Fibroblast of skin of left quadriceps (primary cell): ENCODE data around the gene EIPR1.
A peak's percentile ranks its signal among the peaks of the same experiment; 100 is the strongest.

ENCODE experiments used
- DNase-seq, 2 experiments: peaks; one replicate each; pipeline ENCODE4 v3.0.0-alpha.2; 2013; ENCODE audit warnings: low read depth in 2 of 2

Gene EIPR1

GRCh38 chr2:3176869-3177255, 200.8 kb downstream of the EIPR1 start:
- no peak for DNase-seq

DNA sequence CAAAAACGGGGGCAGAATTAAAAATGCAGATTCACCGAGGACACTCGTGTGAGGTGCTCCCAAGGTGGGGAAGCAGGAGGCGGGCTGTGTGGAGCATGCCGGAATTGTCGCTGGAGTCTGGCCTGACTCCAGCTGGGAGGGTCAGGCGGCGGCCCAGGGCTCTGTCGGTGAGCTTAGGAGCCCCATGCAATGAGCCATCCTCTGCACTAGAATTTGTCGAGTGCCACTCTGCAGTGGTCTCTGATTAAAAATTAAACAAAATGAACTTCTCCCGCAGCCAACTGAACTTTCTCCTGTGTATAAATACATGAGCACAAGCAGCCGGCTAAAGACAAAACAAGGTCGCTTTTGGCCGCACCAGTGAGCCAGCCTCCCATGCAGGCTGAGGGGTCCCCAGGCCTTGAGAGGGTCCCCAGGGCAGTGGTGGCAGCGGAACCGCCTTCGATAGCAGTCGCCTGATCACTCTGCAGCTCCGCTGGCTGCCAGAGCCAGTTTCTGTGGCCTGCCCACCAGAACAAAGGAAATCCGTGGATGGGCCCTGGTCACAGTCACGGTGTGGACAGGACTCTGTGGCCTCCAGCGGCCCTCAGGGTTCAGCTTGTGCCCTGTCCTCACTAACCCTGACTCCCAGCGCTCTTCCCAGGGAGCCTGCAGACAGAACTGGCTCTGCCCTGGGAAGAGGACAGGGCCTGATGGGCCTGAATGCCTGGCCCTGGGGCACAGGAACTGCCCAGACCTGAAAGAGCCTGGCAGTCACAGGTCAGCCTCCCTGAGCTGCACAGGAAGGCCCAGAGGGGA, 201.3 kb downstream of the EIPR1 start:
- no peak for DNase-seq

DNA sequence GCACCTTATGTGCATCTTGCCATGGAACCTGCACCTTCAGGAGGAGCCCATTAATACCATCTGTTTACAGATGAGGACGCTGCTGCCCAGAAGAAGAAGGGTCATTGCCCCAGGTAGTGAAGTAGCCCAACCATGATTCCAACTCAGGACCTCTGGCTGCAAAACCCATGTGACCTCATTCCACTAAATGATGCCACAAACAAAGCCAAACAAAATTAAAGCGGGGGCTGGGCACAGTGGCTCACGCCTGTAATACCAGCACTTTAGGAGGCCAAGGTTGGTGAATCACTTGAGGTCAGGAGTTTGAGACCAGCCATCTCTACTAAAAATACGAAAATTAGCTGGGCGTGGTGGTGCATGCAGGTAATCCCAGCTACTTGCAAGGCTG, 202.1 kb downstream of the EIPR1 start:
- DNase-seq: no peak

GRCh38 chr2:3174626-3175567, 202.7 kb downstream of the EIPR1 start:
- no peak for DNase-seq

DNA sequence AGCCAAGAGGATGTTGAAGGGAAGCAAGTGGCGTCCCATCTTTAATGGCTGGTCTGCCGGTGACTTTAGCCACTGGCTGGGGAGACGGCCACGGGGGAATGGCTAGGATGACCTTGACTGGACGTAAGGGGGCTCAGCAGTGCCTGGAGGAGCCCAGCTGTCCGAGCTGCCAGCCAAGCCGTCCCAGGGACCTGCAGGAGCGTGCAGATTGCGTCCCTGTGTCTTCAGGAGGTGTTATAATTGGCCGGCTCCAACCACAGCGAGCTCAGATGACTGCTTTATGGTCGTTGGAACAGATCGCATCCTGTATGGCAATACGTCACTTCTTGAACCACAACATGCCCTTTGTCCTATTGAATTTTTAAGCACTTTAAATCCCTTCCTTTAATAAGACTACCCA, 204.6 kb downstream of the EIPR1 start:
- no peak for DNase-seq

GRCh38 chr2:3172265-3172935, 205.2 kb downstream of the EIPR1 start:
- DNase-seq: no peak

- no peak for DNase-seq
Observed at GRCh38 chr2:3171564-3172264, 205.9 kb downstream of the EIPR1 start.

GRCh38 chr2:3170792-3171455, 206.7 kb downstream of the EIPR1 start:
- no peak for DNase-seq

DNA sequence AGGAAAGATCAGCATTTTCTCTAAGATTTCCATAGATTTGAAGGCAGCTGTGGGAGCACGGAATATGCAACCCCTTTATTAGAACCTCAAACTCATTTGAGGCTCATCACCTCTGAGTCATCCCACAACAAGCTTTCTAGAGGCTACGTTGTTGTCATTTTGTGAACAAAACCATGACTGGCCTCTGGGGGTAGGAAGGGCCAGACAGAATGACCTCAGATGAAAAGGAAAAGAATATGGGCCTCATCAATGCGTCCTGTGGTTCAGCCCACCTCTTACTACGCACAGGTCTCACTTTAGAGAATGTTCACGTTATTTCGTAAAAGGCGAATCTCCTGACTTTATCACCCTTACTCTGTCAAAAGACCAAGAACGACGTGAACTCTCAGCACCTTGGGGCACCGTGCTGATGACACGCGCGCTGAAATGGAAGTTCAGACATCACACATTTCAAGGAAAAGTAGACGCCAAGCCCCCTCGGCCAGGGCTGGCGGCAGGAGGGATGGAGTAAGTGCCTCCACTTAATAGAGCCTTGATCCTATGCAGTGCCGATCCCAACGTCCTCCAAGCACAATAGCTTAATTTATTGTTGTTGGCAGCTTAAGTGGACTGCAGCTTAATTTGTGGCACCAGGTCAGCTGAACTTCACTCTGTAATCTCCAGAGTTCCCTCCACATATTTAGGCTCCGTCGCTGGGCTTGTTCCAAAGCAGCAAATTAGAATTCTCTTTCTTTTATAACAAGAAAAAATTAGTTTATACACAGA, 208.3 kb downstream of the EIPR1 start:
- peak; percentile 11 to 14 for DNase-seq

- peak; percentile 25 for DNase-seq
Observed at GRCh38 chr2:3168230-3168891, 209.3 kb downstream of the EIPR1 start.

DNA sequence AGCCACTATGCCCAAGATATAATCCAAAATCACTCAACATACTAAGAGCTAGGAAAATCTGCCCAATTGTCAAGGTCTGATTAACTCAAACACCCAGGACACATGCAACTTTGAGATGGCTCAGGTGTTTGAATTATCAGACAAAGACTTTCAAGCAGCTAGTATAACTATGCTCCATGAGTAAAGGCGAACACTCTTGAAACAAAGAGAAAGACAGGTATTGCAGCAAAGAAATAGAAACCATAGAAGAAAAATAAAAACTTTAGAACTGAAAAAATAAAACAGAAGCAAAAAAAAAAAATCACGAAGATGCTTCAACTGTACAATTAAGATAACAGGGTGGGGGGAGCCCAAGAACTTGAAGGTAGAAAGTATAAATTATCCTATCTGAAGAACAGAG, 214.2 kb downstream of the EIPR1 start:
- no peak for DNase-seq

- DNase-seq: no peak
Observed at GRCh38 chr2:3162442-3163077, 215.1 kb downstream of the EIPR1 start.

- no peak for DNase-seq
Observed at GRCh38 chr2:3160751-3161330, 216.8 kb downstream of the EIPR1 start.

DNA sequence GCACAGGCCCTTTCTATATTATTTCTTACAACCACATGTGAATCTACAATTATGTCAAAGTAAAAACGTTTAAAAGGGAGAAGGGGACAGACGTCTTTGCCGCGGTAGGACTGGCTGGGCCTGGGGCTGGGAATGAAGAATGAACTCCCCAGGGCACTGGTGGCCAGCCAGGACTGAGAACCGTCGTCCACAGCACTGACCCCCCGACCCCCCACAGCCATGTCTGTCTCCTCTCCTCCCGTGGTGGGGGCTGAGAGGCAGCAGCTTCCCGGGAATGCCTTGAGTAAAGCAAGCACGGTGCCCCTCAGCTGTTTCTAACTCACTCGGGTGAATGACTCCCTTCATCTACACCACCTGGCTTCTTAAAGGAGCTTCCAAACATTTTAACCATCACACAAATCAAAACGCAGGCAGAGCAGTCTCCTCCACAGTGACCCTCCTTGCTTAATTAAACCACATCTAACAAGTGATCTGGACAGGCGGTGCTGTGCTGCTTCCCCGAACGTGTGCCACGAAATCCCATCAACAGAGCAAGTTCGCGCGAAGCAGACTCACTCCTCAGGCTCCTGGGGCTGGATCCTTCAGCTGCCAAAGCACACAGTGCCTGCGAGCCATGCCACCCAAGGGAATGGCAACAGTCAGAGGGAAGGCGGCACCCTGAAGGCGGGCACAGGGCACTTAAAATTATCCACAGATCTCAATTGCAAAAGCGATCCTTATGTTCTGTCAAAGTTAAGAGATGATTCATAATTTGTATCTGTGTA, 217.7 kb downstream of the EIPR1 start:
- DNase-seq: no peak

DNA sequence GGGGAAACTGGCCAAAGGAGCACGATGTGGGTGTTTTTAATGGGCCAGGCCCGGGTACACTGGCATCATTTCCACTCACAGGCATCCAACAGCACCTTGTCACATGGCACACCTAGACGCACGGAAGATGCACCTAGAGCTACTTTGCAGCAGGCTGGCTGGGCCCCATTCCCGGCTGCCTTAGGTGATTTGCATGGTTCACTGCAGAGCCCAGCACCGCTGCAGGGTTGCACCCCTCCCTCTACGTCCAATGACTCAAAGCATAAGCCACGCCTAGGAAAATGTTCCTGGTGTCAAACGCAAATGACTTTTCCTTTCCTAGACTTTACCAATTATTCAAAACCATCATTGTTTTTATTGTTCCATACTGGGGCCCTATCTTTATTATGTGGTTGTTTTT, 222.9 kb downstream of the EIPR1 start:
- DNase-seq: no peak

DNA sequence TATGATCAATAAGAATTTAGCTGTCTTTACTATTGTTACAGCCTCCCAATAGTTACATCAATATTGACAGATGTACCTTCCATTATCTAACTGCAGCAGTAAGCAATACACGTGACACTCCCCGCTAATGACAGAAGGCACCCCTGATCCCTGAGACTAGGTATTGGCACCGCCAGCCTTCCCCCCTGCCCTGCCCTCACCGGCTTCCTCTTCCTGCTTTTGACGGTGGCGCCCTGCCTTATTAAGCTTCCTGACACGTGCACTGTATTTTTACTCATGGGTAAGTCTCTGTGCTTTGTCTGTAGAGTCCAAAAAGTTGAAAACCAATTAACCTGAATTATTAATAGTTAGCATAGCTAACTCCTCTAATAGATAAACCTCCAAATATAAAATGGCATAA, 223.5 kb downstream of the EIPR1 start:
- DNase-seq: no peak

DNA sequence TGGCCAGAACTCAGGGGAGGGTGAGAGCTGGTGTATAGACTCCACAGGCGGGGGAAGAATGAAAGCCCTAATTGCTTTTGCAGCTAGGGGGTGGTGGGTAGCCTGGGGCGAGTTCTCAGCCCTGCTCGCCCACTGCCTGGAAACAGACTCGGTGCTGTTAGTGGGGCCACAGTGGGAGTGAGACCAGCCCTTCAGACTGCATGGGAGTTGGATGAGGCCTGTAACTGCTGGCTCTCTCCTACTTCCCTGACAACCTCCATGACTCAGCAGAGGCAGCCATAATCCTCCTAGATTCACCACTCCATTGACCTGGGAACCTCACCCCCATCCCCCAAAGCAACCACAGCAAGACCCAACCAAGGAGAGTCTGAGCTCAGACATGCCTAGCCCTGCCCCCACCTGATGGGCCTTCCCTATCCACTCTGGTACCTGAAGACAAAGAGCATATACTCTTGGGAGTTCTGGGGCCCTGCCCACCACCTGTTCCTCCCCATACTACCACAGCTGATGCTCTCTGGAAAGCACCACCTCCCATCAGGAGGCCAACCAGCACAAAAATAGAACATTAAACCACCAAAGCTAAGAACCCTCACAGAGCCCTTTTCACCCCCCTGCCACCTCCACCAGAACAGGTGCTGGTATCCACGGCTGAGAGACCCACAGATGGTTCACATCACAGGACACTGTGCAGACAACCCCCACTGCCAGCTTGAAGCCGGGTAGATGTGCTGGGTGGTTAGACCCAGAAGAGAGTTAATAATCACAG, 226.3 kb downstream of the EIPR1 start:
- no peak for DNase-seq
